Spleen (tissue), 11 donors: Measurements from ENCODE around the gene PTPRM. TPM values are rescaled to one million over a fixed set of nuclear protein-coding genes. Genes with fewer than 3 reads are reported as not detected.

Source experiments
- DNase-seq: peaks from one replicate; pipeline ENCODE4 v3.0.0-alpha.2; 2020
- H3K27ac ChIP-seq, 8 donors: fragments of 200-600 bp; sonication (generic) in 7 of 8; 1 replicate in 4 of 8; 2 replicates in 4 of 8; pipeline versions ENCODE4 v1.5.0 to v1.8.0; 2016 to 2021; ENCODE audit warnings: inconsistent platforms in 4 of 8, mild to moderate bottlenecking in 4 of 8, moderate library complexity in 1 of 8
- H3K27me3 ChIP-seq, 7 donors: fragments of 200-600 bp; sonication (generic) in 6 of 7; replicated peaks in 1 of 7; 1 replicate in 4 of 7; 2 replicates in 3 of 7; pipeline versions ENCODE4 v1.5.0 to v1.8.0; 2016 to 2021; ENCODE audit warnings: inconsistent platforms in 3 of 7, mild to moderate bottlenecking in 1 of 7
- H3K36me3 ChIP-seq, 6 donors: fragments of 200-600 bp; sonication (generic) in 5 of 6; 1 replicate in 4 of 6; 2 replicates in 2 of 6; pipeline versions ENCODE4 v1.5.0 to v1.8.0; 2016 to 2021; ENCODE audit warnings: inconsistent platforms in 2 of 6
- H3K4me1 ChIP-seq, 6 donors: fragments of 200-600 bp; sonication (generic) in 5 of 6; 1 replicate in 3 of 6; 2 replicates in 3 of 6; pipeline versions ENCODE4 v1.5.0 to v1.8.0; 2016 to 2021; ENCODE audit warnings: inconsistent platforms in 3 of 6
- H3K4me3 ChIP-seq, 8 donors: fragments of 200-600 bp; sonication (generic) in 7 of 8; 1 replicate in 4 of 8; 2 replicates in 4 of 8; pipeline versions ENCODE4 v1.5.0 to v1.8.0; 2016 to 2021; ENCODE audit warnings: inconsistent platforms in 4 of 8, mild to moderate bottlenecking in 4 of 8, moderate library complexity in 2 of 8
- H3K9me3 ChIP-seq, 8 donors: fragments of 200-600 bp; sonication (generic) in 7 of 8; 1 replicate in 4 of 8; 2 replicates in 4 of 8; pipeline versions ENCODE4 v1.5.0 to v1.8.0; 2016 to 2021; ENCODE audit warnings: inconsistent platforms in 4 of 8
- CTCF ChIP-seq, 11 experiments: fragments of 200-600 bp in 7 of 11; fragments of 450-650 bp in 4 of 11; sonication (generic) in 4 of 11; IDR thresholded peaks in 8 of 11; conservative IDR thresholded peaks in 3 of 11; 1 replicate in 7 of 11; 2 replicates in 4 of 11; pipeline versions ENCODE4 v1.4.0 to v1.8.0; 2016 to 2021; ENCODE audit warnings: antibody characterized with exemption in 11 of 11, inconsistent platforms in 4 of 11, mild to moderate bottlenecking in 1 of 11
- POLR2A ChIP-seq, 3 donors: fragments of 450-650 bp; IDR thresholded peaks; one replicate each; pipeline ENCODE4 v1.5.1; 2017; ENCODE audit warnings: antibody characterized with exemption in 3 of 3, mild to moderate bottlenecking in 1 of 3
- POLR2AphosphoS5 ChIP-seq, 3 donors: sonication (generic); formaldehyde crosslinking; IDR thresholded peaks; one replicate each; pipeline ENCODE4 v1.5.1; 2017; ENCODE audit warnings: antibody characterized with exemption in 3 of 3
- WGBS, 5 donors: extraction: QIAGEN DNeasy Blood & Tissue Kit in 3 of 5; methylation state at CpG; one replicate each; pipeline versions ENCODE4 v1.1.5 to v1.1.7; 2013 to 2018; 5-methylcytosine and 5-hydroxymethylcytosine counted together
- intact Hi-C: fragments of 100-400 bp; cut with DNase I; formaldehyde crosslinking; loops from one replicate; pipeline ENCODE4 v1.15.0; 2023; ENCODE audit warnings: low total_unique reads
- polyA plus RNA-seq, 3 donors: library from polyadenylated mRNA; stranded (reverse); fragments of 200-250 nt; gene quantifications; one replicate each; pipeline ENCODE4 v1.2.1, GENCODE V29; 2013
- total RNA-seq, 7 donors: library from RNA; depleted of rRNA in 3 of 7; stranded (reverse); fragments of >200 nt in 3 of 7; fragmentation: NEBNext Ultra II Directional in 4 of 7; extraction: Animal tissue kit (Norgen Biotek cat#: 25700) in 4 of 7; gene quantifications; one replicate each; pipeline versions ENCODE4 v1.1.0 to v1.2.1, GENCODE V29; 2016 to 2021
- donor health status: healthy with polysubstance abuse.
- donor health status: DM: no; HTN: no; CAD: no; lungs with moderate emphysema.
- donor health status: DM: no; HTN: no; CAD: no.
- donor health status: Bipolar disorder and iron deficiency.
- donor health status: healthy.
- donor health status: DM: no; HTN: no; CAD: no.
- donor health status: DM: yes; HTN: yes; CAD: no.

Gene PTPRM
- total and polyA plus RNA-seq, 10 donors, result 23.5 to 97.8 (median 62.8) TPM

- H3K27ac ChIP-seq, result peak overlapping the region in 5 of 8 donors; percentile 10 to 67 (median 62)
Observed at GRCh38 chr18:8450898-8451665, 884.0 kb downstream of the PTPRM start.

GRCh38 chr18:8453528-8453927, 886.4 kb downstream of the PTPRM start:
- Histone ChIP-seq H3K36me3 (no peaks in the 10 kb centered on the region), H3K27ac (no peak overlapping the region), H3K27me3 (no peaks in the 10 kb centered on the region), H3K4me3 (no peak overlapping the region), H3K9me3 (no peaks in the 10 kb centered on the region), H3K4me1 (no peaks in the 10 kb centered on the region)
- DNase-seq, result no peak
- intact Hi-C loops, result no loop called here
- TF ChIP-seq POLR2AphosphoS5 (IDR thresholded peaks at IDR 0.05), result no peak
- no peak for TF ChIP-seq POLR2A (IDR thresholded peaks at IDR 0.05)
- TF ChIP-seq CTCF (IDR thresholded peaks at IDR 0.05 in 8 of 11, conservative IDR thresholded peaks at IDR 0.05 in 3 of 11), result no peak
- 54 to 61% (median 56%) methylated on average over 3 of the region's 3 CpGs for WGBS, 5 donors

More at GRCh38 chr18:8450898-8451665, 884.0 kb downstream of the PTPRM start:
- DNase-seq, result peak; percentile 81
- intact Hi-C loops, result no loop called here
- 75 to 79% (median 77%) methylated on average over 11 to 13 of the region's 13 CpGs for WGBS, 5 donors
- Histone ChIP-seq H3K4me3 (no peak overlapping the region), H3K27me3 (no peaks in the 10 kb centered on the region), H3K4me1 (no peaks in the 10 kb centered on the region), H3K36me3 (no peaks in the 10 kb centered on the region), H3K9me3 (no peaks in the 10 kb centered on the region)
- no peak for TF ChIP-seq POLR2A (IDR thresholded peaks at IDR 0.05)
- TF ChIP-seq POLR2AphosphoS5 (IDR thresholded peaks at IDR 0.05), result peak in 1 of 3 donors; percentile 38
- TF ChIP-seq CTCF (IDR thresholded peaks at IDR 0.05 in 8 of 11, conservative IDR thresholded peaks at IDR 0.05 in 3 of 11), result peak in 2 of 11 experiments; percentile 10 to 11

GRCh38 chr18:8454136-8454535, 887.0 kb downstream of the PTPRM start:
- Histone ChIP-seq H3K9me3 (no peaks in the 10 kb centered on the region), H3K4me3 (no peak overlapping the region), H3K4me1 (no peaks in the 10 kb centered on the region), H3K27me3 (no peaks in the 10 kb centered on the region), H3K27ac (no peak overlapping the region), H3K36me3 (no peaks in the 10 kb centered on the region)
- no peak for DNase-seq
- TF ChIP-seq POLR2AphosphoS5 (IDR thresholded peaks at IDR 0.05), result no peak
- no peak for TF ChIP-seq CTCF (IDR thresholded peaks at IDR 0.05 in 8 of 11, conservative IDR thresholded peaks at IDR 0.05 in 3 of 11)
- no peak for TF ChIP-seq POLR2A (IDR thresholded peaks at IDR 0.05)
- intact Hi-C loops, result no loop called here
- 68 to 87% (median 85%) methylated on average over 1 of the region's 1 CpG for WGBS, 5 donors
